Erythroblast (primary cell): ENCODE data around the gene HOGA1.
A peak's percentile ranks its signal among the peaks of the same experiment; 100 is the strongest.

Experiments used
- DNase-seq, 2 experiments: peaks; one replicate each; lab custom pipeline; 2025; lab: John Stamatoyannopoulos, UW
- GATA1 ChIP-seq: IDR thresholded peaks from 2 replicates; pipeline ENCODE4 v1.6.1; 2011; ENCODE audit warnings: low read depth, mild to moderate bottlenecking, control low read depth, low read length, moderate library complexity
- POLR2A ChIP-seq: IDR thresholded peaks from 2 replicates; pipeline ENCODE4 v1.6.1; 2011; ENCODE audit warnings: mild to moderate bottlenecking, low read length

Gene HOGA1

GRCh38 chr10:97584060-97584797 is at the start of gene HOGA1:
Gene HOGA1, plus strand, starts transcription at chr10:97584389. Its CDS starts 315 bp downstream, at chr10:97584704.
- no peak for DNase-seq
- TF ChIP-seq POLR2A: no peak
- no peak for TF ChIP-seq GATA1

DNA sequence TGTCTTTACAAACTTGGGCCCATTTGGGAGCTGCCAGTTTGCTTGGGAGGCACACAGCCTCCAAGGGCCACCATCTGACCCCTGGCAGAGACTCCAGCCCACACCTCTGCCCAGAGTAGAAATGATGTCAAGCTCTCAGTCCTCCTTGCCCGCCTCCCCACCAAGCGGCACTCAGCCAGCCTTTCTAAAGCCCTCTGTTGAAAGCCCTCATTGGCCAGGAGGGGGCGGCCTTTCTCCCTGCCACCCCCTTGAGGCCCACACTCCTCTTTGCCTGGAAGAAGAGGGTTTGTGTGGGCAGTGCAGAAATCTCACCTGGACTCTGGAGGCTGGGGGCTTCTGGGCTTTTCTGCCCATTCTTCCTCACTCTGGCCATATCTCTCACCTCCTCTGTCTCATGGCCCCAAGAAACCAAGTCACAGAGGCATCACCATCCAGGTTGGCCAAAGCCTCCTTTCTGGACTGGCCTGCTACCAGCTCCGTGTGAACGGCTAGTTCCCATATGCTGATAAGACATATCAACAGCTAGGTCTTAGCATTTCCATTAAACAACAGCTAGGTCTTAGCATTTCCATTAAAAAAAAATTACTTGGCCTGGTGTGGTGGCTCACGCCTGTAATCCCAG is 49.3 kb upstream of the HOGA1 start:
- peak; percentile 47 to 69 for DNase-seq
- TF ChIP-seq GATA1: no peak
- no peak for TF ChIP-seq POLR2A

GRCh38 chr10:97537186-97537869 is 46.9 kb upstream of the HOGA1 start:
- TF ChIP-seq GATA1: no peak
- TF ChIP-seq POLR2A: no peak
- DNase-seq: no peak

DNA sequence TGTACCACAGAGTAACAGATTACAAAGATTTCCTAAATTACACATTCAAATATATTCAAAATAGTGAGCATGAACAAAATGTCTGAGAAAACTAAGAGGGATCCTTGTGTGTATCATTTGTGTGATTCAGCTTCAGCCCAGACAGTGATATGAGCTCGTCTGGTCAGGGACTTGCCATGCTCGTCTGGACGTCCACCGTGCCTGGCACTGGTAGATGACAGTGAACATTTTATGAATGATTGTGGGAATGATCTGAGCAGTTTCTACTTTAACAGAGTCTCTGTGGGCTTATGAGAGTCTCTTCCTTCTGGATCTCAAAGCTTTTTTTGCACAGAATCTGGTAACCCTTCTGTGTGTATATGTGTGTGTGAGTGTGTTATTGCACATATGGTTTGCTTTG is 45.8 kb upstream of the HOGA1 start:
- TF ChIP-seq GATA1: no peak
- TF ChIP-seq POLR2A: no peak
- DNase-seq: no peak

DNA sequence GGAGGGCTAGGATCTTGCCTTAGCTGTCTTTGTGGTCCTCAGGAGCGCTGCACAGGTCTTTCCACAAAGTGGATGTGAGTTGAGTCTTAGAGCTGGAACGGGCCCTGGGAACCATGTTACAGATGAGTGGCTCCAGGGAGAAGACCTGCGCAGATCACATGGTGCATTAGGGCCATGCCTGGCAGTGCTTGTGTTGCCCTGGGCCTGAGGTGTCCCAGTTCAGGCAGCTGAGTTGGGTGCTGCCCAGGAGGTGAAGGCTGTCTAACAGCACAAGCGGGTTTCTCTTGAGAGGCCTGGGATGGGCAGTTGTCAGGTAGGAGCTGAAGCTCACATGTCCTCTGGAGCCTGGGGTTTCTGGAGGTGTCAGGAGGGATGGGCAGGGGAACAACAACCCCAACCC is 45.4 kb upstream of the HOGA1 start:
- no peak for TF ChIP-seq GATA1
- TF ChIP-seq POLR2A: no peak
- no peak for DNase-seq

DNA sequence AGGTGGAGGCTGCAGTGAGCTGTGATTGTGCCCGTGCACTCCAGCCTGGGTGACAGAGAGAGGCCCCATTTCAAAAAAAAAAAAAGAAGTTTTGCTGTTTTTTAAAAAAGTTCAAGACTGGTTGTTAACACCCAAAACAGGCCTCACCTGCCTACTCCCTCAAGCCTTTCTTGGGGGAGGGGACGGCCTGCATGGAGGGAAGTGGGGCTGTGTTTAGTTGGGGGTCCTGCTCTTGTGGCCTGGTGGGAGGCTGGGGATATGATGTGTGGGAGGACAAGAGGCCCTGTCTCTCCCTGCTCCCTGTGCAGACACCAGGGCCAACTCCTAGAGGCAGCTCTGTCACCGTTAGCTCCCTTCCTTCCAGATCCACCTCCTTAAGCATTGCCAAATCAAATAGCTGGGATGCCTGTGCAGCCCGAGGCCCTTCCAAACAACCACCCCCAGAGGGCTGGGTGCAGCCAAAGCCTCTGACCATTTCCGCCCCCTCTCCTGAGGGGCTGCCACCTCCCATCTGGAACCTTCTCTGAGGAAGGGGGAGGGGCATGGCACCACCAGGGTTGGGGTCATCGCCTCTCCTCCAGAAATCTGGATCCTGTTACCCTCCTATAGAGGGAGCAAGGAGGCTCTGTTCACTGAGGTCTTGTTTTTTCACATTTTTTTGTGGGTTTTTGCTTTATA is 44.5 kb upstream of the HOGA1 start:
- no peak for DNase-seq
- TF ChIP-seq GATA1 (no peak), POLR2A (no peak)

GRCh38 chr10:97540669-97541500 is 43.3 kb upstream of the HOGA1 start:
- TF ChIP-seq POLR2A (no peak), GATA1 (no peak)
- no peak for DNase-seq

DNA sequence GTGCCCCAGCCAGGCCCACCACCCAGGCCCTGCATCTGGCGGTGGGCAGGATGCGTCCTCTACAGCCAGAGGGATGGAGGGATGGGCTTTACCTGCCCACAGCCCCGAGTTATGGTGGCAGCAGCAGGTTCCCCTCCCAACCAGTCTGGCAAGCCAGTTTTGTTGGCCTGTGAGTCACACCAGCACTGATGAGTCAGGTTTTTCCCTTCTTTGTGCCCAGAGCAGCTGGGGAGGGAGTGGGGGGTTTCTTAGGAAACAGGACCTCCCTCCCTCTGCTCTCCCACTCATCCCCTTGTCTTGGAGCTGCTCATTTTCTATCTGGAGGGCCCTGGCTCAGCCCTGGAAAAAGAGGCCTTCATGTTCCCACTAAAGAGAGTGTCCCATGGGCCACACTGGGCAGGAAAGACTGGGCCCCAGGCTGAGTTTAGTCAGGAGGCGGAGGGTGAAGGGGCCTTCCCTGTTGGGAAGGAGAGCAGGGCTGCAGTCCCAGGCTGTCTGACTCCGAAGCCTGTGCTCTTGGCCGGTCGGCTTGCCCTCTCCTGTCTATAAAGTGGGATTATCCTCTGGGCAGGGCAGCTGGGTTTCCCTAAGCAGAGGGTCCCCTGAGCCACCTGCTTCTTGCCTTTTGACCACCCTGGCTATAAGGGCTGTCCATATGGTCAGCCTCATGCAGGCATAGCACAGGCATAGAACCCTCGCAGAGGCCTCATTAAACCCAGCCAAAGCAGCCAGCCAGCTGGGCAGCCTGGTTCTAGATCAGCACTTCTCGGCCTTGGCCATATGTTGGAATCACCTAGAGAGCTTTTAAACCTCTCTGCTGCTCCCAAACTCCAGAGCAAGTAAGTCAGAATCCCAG is 41.8 kb upstream of the HOGA1 start:
- DNase-seq: peak in 1 of 2 experiments; percentile 48
- no peak for TF ChIP-seq POLR2A
- TF ChIP-seq GATA1: no peak

GRCh38 chr10:97543025-97543546 is 41.1 kb upstream of the HOGA1 start:
- DNase-seq: peak in 1 of 2 experiments; percentile 55
- TF ChIP-seq GATA1: no peak
- TF ChIP-seq POLR2A: no peak

DNA sequence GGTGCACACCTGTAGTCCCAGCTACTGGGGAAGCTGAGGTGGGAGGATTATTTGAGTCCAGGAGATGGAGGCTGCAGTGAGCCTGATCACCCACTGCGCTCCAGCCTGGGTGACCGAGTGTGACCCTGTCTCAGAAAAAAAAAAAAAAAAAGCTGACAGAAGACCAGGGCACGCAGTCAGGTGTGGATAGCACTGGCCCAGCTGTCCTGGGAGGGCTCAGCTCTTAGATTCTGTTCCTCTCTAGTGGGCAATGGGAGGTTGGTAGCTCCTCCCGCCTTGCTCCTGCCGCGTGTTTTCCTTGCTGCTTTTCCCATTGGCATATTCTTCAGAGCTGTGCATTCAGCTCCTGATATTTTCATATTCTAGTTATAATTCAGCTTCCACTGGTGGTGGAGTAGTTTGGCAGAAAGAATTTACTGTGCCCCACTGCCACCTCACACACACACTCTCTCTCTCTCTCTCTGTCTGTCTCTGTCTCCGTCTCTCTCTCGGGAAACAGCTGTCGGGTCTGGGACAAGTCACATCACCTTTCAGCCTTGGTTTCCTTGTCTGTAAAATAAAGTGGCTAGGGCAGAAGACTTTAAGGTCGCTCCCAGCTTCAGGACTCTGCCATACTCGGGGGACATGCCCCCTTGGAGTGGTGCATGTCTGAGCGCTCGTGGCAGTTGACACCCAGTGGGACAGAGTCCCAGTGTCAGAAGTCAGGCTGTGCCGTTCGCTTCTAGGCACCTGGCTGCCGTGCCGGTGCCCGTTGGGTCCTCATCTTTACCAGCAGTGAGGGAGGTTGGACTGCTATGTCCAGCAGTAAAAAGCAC is 37.5 kb upstream of the HOGA1 start:
- no peak for DNase-seq

DNA sequence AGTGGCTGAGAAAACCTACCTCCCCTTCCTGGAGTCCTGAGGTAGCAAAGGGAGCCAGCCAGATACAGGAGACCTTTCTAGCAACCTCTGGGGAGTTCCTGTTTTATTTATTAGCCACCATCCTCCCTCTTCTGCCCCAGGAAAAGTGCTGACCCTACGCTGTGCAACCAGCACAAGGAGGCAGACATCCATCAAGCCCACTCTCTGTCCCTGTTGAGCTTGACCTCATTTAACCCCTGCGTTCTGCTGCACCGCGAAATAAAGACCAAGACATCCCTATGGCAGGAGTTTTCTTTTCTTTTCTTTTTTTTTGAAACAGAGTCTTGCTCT is 37.0 kb upstream of the HOGA1 start:
- no peak for TF ChIP-seq GATA1
- no peak for TF ChIP-seq POLR2A

More for the DNA sequence above, 37.5 kb upstream of the HOGA1 start:
- TF ChIP-seq POLR2A (no peak), GATA1 (no peak)

More for the DNA sequence above, 37.0 kb upstream of the HOGA1 start:
- DNase-seq: no peak
